NB4 (cell line): ENCODE data around the gene WNT7B.

Experiments
- POLR2A ChIP-seq: IDR thresholded peaks from 2 replicates; pipeline ENCODE4 v1.6.1; 2011; ENCODE audit warnings: mild to moderate bottlenecking; ENCODE audit not compliant: insufficient read length; ENCODE audit errors: extremely low read depth
- TF ChIP-seq, protein P1 (sequence below): IDR thresholded peaks from one replicate; pipeline ENCODE4 v1.5.1; 2012; ENCODE audit warnings: low read depth, low read length

DNA sequence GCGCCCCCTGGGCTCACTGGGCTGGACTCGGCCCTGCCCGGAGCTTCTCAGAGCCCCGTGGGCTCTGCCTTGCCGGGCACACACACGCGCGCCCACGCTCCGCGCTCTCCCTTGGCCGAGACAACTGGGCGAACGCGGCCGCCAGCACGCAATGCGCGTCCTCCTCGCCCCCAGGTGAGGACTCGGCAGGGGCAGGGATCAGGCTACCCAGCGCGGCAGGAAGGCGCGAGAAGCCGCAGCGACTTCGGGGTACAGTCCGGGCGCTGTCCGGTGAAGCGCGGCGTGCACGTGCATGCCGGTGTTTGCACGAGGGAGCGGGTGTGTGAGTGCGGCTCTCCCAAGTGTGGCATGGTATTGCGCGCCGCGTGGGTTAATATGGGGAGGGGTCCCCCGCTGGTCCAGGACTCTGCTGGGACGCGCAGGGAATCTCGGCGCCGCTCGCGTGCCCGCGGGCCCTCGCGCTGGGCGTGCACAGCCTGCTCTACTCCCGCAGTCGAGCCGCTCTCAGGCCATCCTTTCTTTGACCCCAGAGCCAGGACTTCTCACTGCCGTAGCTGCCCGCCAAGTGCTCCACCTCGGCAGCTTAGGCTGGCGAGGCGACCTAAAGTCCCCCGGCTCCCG lies 5.4 kb downstream of the WNT7B start:
- TF ChIP-seq, protein P1, sequence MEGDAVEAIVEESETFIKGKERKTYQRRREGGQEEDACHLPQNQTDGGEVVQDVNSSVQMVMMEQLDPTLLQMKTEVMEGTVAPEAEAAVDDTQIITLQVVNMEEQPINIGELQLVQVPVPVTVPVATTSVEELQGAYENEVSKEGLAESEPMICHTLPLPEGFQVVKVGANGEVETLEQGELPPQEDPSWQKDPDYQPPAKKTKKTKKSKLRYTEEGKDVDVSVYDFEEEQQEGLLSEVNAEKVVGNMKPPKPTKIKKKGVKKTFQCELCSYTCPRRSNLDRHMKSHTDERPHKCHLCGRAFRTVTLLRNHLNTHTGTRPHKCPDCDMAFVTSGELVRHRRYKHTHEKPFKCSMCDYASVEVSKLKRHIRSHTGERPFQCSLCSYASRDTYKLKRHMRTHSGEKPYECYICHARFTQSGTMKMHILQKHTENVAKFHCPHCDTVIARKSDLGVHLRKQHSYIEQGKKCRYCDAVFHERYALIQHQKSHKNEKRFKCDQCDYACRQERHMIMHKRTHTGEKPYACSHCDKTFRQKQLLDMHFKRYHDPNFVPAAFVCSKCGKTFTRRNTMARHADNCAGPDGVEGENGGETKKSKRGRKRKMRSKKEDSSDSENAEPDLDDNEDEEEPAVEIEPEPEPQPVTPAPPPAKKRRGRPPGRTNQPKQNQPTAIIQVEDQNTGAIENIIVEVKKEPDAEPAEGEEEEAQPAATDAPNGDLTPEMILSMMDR, result no peak
- TF ChIP-seq POLR2A, result no peak
